SHP77 (cell line): ENCODE measurements around the gene RPL32.
A peak's percentile ranks its signal among the peaks of the same experiment; 100 is the strongest.
"Not testable (repeated sequence)": the region's sequence is repeated elsewhere in the genome, so short reads cannot be mapped to it uniquely, and the experiment has no call there.

Experiments used
- DNase-seq, 2 experiments: peaks; one replicate each; lab custom pipeline; 2025; lab: John Stamatoyannopoulos, UW

Gene RPL32

DNA sequence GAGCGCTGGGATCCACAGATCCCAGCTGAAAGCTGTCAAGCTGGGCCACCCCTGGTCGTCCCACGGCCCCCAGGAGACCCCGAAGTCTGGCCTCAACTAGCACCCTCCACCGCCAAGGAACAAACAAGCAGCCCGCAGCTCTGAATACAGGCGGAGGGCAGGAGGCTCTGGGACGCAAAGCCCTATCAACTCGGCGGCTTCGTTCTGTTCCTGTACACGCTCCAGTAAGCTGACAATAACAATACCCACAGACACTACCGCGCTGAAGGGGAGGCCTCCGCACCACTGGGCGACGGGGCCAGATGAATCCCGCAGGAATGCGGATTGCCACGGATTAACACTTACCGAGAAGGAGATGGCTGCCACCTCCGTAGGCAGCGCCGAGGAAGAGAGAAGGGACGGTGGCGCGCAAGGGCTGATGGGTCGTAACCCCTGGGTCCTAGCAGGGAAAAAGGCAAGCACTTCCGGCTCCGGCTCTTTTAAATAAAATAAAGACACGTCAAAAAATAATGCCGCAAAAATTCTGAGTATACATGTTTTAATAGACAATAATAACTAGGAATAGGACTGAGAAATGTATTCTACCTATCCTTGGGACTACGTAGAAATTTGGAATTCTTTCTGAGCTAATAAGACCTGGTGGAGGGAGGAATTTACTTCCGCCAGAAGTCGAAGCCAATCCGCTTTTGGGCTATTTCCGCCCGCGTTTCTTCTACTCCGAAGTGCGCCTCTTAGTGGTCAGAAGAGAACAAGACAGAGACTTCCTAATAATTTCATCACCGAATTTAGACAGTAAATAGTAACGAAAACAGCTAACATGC is at the start of gene RPL32:
TSS of gene RPL32 (minus strand) at position 417 of the 821 bp plus-strand sequence. CDS start 1,328 bp downstream, outside the sequence.
- DNase-seq: peak; percentile 84 to 87

DNA sequence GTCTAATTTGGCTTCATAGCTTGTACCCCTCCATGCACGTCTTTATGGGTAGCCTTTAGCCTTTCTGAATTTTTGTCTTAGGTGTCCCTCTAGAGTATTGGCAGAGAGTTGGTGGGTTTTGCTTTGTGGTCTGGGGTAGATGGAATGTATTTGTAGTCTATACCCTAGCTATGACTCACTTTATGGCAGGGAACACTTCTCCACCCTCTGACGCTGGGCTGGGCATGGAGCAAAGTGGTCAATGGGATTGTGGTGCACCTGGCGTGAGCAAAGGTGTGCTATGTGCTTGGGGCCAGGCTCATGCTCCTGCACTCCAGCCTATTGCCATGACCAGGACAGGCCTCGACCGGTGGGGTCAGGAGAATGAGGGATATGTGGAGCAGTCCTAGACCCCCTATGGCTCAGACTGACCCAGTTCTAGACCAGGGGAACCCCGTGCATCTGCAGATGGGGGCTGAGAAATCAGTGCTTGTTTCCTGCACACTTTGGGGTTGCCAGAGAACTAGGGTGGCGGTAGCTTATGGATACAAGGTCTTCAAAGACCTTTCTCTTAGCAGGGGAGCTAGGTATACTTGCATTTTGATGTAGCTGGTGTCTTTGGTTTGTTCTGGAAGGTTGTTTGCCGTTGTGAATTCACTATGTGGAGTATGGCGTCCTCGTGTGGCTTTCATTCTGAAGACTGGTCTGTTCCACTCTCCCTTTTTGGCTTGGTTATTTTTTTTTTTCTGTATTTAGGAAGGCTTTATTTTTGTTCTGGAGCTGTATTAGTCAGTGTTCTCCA is 49.4 kb upstream of the RPL32 start:
- DNase-seq: no peak

GRCh38 chr3:12886736-12887135 is 45.4 kb upstream of the RPL32 start:
- DNase-seq: no peak

- DNase-seq: no peak
Observed at GRCh38 chr3:12886106-12886679, 44.8 kb upstream of the RPL32 start.

GRCh38 chr3:12885583-12885930 is 44.2 kb upstream of the RPL32 start:
- no peak for DNase-seq

GRCh38 chr3:12884790-12885582 is 43.6 kb upstream of the RPL32 start:
- DNase-seq: no peak

- no peak for DNase-seq
Observed at GRCh38 chr3:12884186-12884680, 42.9 kb upstream of the RPL32 start.

DNA sequence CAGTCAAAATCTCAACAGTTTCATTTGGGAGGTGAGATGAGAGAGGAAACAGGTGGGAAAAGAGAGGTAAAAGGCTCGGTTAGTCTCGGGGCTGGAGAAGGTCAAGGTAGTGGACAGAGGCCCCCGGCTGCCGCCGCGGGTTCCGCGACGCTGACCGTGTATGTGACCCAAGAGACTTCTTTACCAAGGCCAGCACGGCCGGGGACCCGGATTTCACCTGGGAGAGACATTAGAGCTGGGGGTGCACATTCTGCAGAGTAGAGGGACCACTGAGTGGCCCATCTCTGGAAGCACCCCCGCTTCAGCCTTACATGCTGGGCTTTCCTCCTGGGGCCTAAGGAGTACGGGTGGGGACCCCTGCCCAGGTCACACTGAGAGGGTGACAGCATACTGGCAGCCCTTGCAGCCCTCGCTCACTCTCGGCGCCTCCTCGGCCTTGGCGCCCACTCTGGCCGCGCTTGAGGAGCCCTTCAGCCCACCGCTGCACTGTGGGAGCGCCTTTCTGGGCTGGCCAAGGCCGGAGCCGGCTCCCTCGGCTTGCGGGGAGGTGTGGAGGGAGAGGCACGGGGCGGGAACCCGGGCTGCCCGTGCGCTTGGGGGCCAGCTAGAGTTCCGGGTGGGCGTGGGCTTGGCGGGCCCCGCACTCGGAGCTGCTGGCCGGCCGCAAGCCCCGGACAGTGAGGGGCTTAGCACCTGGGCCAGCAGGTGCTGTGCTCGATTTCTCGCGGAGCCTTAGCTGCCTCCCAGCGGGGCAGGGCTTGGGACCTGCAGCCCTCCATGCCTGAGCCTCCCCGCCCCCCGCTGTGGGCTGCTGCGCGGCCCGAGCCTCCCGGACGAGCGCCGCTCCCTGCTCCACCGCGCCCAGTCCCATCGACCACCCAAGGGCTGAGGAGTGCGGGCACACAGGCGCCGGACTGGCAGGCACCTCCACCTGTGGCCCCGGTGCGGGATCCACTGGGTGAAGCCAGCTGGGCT is 41.3 kb upstream of the RPL32 start:
- no peak for DNase-seq

GRCh38 chr3:12881858-12882257 is 40.5 kb upstream of the RPL32 start:
- DNase-seq: not testable (repeated sequence)

DNA sequence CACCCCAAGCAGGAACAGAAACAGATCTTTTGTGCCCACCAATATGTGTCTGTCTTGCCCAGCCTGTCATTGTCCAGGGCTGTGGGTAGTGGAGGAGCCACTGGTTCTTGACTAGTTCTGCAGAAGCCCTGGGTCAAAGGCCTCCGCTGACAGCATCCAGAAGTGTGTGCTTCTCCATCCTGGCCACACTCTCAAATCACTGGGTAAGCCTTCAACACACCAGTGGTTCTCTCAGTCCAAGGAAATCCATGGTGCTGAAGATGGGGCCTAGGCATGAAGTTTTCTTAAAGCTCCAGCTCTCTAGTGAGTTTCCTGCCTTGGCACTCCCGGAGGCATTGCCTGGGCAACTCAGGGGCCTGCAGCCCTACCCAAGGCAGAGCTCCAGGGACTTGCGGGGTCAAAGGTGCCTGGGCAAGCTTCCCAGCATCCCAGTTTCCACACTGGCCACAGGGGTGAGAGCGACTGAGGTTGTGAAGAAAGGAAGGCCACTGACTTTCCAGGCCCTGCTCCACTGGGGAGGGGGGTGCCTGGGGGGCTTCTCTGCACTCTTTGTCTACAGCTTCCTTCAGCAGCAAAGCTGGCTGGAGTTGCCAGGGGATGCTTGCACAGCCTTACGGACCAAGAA is 37.9 kb upstream of the RPL32 start:
- no peak for DNase-seq

DNA sequence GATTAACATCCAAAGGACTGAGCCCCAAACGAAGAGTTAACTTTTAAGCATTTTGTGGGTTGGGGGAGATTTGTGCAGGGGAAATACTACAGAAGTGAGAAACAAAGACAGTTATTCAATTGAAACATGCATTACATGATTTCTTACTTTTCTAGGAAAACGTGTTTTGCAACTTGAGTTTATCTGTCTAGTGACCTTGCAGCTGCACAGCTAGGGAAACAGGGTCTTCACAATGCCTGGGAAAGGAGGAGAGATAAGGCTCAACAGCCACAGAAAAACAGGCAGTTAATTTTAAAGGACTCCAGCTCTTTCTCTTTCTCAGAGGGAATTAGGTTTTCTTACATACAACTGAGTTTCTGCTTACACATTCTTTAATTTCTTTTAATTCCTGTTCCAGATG is 37.4 kb upstream of the RPL32 start:
- DNase-seq: not testable (repeated sequence)

GRCh38 chr3:12878141-12878574 is 36.8 kb upstream of the RPL32 start:
- no peak for DNase-seq

- DNase-seq: no peak
Observed at GRCh38 chr3:12877040-12877439, 35.7 kb upstream of the RPL32 start.

- DNase-seq: peak; percentile 51 to 77
Observed at GRCh38 chr3:12875857-12876836, 34.8 kb upstream of the RPL32 start.

DNA sequence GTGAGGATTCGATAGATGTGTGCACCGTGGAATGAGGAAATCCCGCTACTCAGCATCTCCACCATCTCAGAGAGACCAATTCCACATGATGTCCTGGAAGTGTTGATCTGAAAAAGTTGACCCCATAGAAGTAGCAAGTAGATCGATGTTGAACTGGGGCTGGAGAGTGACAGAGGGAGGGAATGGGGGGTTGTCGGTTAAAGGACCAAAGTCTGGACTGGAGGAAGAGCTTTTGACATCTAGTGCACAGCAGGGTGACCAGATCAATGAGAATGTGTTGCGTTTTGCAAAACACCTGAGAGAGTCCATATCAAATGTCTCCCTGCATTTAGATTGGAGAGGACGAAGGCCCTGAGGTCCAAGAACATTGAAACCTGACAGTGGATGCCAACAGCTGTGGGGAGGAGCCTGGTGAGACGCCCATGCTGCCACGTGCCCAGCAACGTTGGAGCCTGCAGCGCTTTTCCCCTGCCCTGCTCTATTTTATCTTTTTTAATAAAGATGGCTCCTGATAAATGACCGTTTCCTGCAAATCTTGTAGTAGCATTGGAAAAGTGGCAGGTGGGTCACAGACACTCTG is 30.1 kb upstream of the RPL32 start:
- DNase-seq: no peak

GRCh38 chr3:12870942-12871341 is 29.6 kb upstream of the RPL32 start:
- DNase-seq: no peak

GRCh38 chr3:12869035-12869621 is 27.8 kb upstream of the RPL32 start:
- DNase-seq: peak in 1 of 2 experiments; percentile 39
